H1 (cell line): ENCODE results near the gene SPACA7. TPM values are rescaled to one million over a fixed set of nuclear protein-coding genes. Genes with fewer than 3 reads are reported as not detected.

Experiments used
- CTCF ChIA-PET: fragments of 300-600 bp; sonication (Branson Sonifier 250); formaldehyde crosslinking; loops from one replicate; lab custom pipeline; 2021; ENCODE audit not compliant: partially characterized antibody; lab: Charles Lee
- POLR2A ChIA-PET: fragments of 300-600 bp; sonication (Branson Sonifier 250); formaldehyde crosslinking; loops from one replicate; lab custom pipeline; 2021; ENCODE audit warnings: inconsistent platforms; ENCODE audit not compliant: partially characterized antibody; lab: Charles Lee
- DNase-seq, 2 experiments: peaks; one replicate each; pipeline versions ENCODE4 v3.0.0 to v3.0.0-alpha.2; 2010 to 2022; ENCODE audit warnings: low spot score in 2 of 2, low read depth in 1 of 2, mixed read lengths in 1 of 2
- FAIRE-seq: peaks from 2 replicates; lab custom pipeline; 2011; peaks lifted over from hg19 to GRCh38; lab: Jason Lieb, UNC
- H2AFZ ChIP-seq: 2 replicates; pipeline ENCODE4 v1.8.1; 2012; ENCODE audit warnings: low read length, inconsistent platforms
- H2AK5ac ChIP-seq: 2 replicates; pipeline ENCODE4 v1.6.1; 2013; ENCODE audit warnings: low read depth, low read length
- H2BK120ac ChIP-seq: replicated peaks from 2 replicates; pipeline ENCODE3; 2013; ENCODE audit warnings: low read depth, low read length, inconsistent platforms
- H2BK12ac ChIP-seq: 2 replicates; pipeline ENCODE4 v1.6.1; 2013; ENCODE audit warnings: low read depth, low read length
- H2BK15ac ChIP-seq: 2 replicates; pipeline ENCODE4 v1.6.1; 2013; ENCODE audit warnings: low read length
- H2BK20ac ChIP-seq: 2 replicates; pipeline ENCODE4 v1.6.1; 2013; ENCODE audit warnings: low read length
- H2BK5ac ChIP-seq: 2 replicates; pipeline ENCODE4 v1.6.1; 2013; ENCODE audit warnings: low read depth, low read length
- H3K14ac ChIP-seq: 2 replicates; pipeline ENCODE4 v1.6.1; 2013; ENCODE audit warnings: inconsistent platforms; ENCODE audit not compliant: insufficient read length
- H3K18ac ChIP-seq: 2 replicates; pipeline ENCODE4 v1.6.1; 2013; ENCODE audit warnings: low read length; ENCODE audit errors: extremely low read depth
- H3K23ac ChIP-seq: 2 replicates; pipeline ENCODE4 v1.6.1; 2013; ENCODE audit warnings: inconsistent platforms; ENCODE audit not compliant: insufficient read length
- H3K23me2 ChIP-seq: 2 replicates; pipeline ENCODE4 v1.6.1; 2013; ENCODE audit warnings: low read depth, low read length
- H3K27ac ChIP-seq: 2 replicates; pipeline ENCODE4 v1.6.1; 2011; ENCODE audit warnings: low read depth, low read length, inconsistent platforms
- H3K27me3 ChIP-seq, 4 experiments: replicated peaks in 1 of 4; 1 replicate in 1 of 4; 2 replicates in 3 of 4; pipeline versions ENCODE4 v1.6.1 to v1.8.1; 2011 to 2013; ENCODE audit warnings: low read length in 3 of 4, mild to moderate bottlenecking in 3 of 4, inconsistent platforms in 2 of 4, mixed read lengths in 2 of 4, moderate library complexity in 1 of 4; ENCODE audit not compliant: control insufficient read depth in 3 of 4, insufficient read depth in 3 of 4; ENCODE audit errors: extremely low read depth in 1 of 4
- H3K36me3 ChIP-seq, 4 experiments: 2 replicates each; pipeline versions ENCODE4 v1.6.1 to v1.8.1; 2011 to 2013; ENCODE audit warnings: mild to moderate bottlenecking in 4 of 4, low read length in 3 of 4, moderate library complexity in 2 of 4, control low read depth in 1 of 4, inconsistent platforms in 1 of 4; ENCODE audit not compliant: insufficient read depth in 4 of 4, control insufficient read depth in 2 of 4
- H3K4ac ChIP-seq: replicated peaks from 2 replicates; pipeline ENCODE3; 2013; ENCODE audit warnings: low read length, low read depth, mixed read lengths, inconsistent platforms; ENCODE audit not compliant: insufficient read length
- H3K4me1 ChIP-seq, 4 experiments: replicated peaks in 1 of 4; 1 replicate in 1 of 4; 2 replicates in 3 of 4; pipeline versions ENCODE4 v1.6.1 to v1.8.1; 2011 to 2013; ENCODE audit warnings: low read length in 3 of 4, inconsistent platforms in 2 of 4, mixed read lengths in 1 of 4; ENCODE audit not compliant: insufficient read depth in 4 of 4, control insufficient read depth in 3 of 4
- H3K4me2 ChIP-seq, 2 experiments: 2 replicates each; pipeline versions ENCODE4 v1.6.1 to v1.8.1; 2011 to 2013; ENCODE audit warnings: low read depth in 2 of 2, low read length in 2 of 2, control low read depth in 1 of 2, inconsistent platforms in 1 of 2, mild to moderate bottlenecking in 1 of 2; ENCODE audit not compliant: insufficient read depth in 1 of 2
- H3K4me3 ChIP-seq, 4 experiments: fragments of 200-600, 300-600 bp in 1 of 4; sonication (generic), shearing (Covaris generic), sonication (Bioruptor Twin) in 1 of 4; 2 replicates each; pipeline versions ENCODE4 v1.5.1 to v1.8.1; 2011 to 2016; ENCODE audit warnings: low read length in 4 of 4, low read depth in 3 of 4, control low read depth in 2 of 4, inconsistent platforms in 2 of 4, mild to moderate bottlenecking in 2 of 4, mixed read lengths in 1 of 4, moderate library complexity in 1 of 4; ENCODE audit not compliant: insufficient read depth in 2 of 4; ENCODE audit errors: extremely low read depth in 1 of 4
- H3K56ac ChIP-seq: replicated peaks from 2 replicates; pipeline ENCODE3; 2013; ENCODE audit warnings: low read depth, mild to moderate bottlenecking, mixed read lengths, low read length, inconsistent platforms; ENCODE audit not compliant: insufficient read length
- H3K79me1 ChIP-seq: 2 replicates; pipeline ENCODE4 v1.6.1; 2013; ENCODE audit warnings: low read depth, low read length, control low read depth
- H3K79me2 ChIP-seq, 2 experiments: 2 replicates each; pipeline versions ENCODE4 v1.6.1 to v1.8.1; 2012 to 2013; ENCODE audit warnings: low read length in 2 of 2, mild to moderate bottlenecking in 2 of 2, inconsistent platforms in 1 of 2; ENCODE audit not compliant: insufficient read depth in 2 of 2, control insufficient read depth in 1 of 2
- H3K9ac ChIP-seq, 4 experiments: replicated peaks in 1 of 4; 1 replicate in 1 of 4; 2 replicates in 3 of 4; pipeline versions ENCODE4 v1.6.1 to v1.8.1; 2011 to 2013; ENCODE audit warnings: low read depth in 3 of 4, low read length in 3 of 4, control low read depth in 2 of 4, mild to moderate bottlenecking in 2 of 4, moderate library complexity in 2 of 4, inconsistent platforms in 1 of 4; ENCODE audit errors: extremely low read depth in 1 of 4
- H3K9me3 ChIP-seq, 2 experiments: 2 replicates each; pipeline versions ENCODE4 v1.6.1 to v1.8.1; 2012 to 2013; ENCODE audit warnings: mild to moderate bottlenecking in 2 of 2, moderate library complexity in 2 of 2, control low read depth in 1 of 2, inconsistent platforms in 1 of 2, low read depth in 1 of 2, low read length in 1 of 2, mixed read lengths in 1 of 2; ENCODE audit not compliant: insufficient read depth in 2 of 2
- H4K20me1 ChIP-seq, 2 experiments: replicated peaks in 1 of 2; 2 replicates each; pipeline versions ENCODE3 to v1.8.1; 2011 to 2013; ENCODE audit warnings: inconsistent platforms in 2 of 2, low read length in 2 of 2, mild to moderate bottlenecking in 1 of 2; ENCODE audit not compliant: insufficient read depth in 2 of 2, control insufficient read depth in 1 of 2
- H4K5ac ChIP-seq: 2 replicates; pipeline ENCODE4 v1.6.1; 2013; ENCODE audit warnings: low read length, low read depth, mixed read lengths, inconsistent platforms; ENCODE audit not compliant: insufficient read length
- H4K8ac ChIP-seq: 2 replicates; pipeline ENCODE4 v1.8.0; 2013; ENCODE audit warnings: mild to moderate bottlenecking, moderate library complexity, low read length, inconsistent platforms; ENCODE audit not compliant: insufficient read depth; ENCODE audit errors: extremely low read depth
- H4K91ac ChIP-seq: replicated peaks from 2 replicates; pipeline ENCODE3; 2013; ENCODE audit warnings: low read length, mixed read lengths, inconsistent platforms; ENCODE audit not compliant: insufficient read length
- CTBP2 ChIP-seq: IDR thresholded peaks from 2 replicates; pipeline ENCODE4 v1.7.0; 2011; ENCODE audit warnings: borderline replicate concordance, mild to moderate bottlenecking, moderate library complexity, mixed read lengths, low read length; ENCODE audit not compliant: insufficient read depth, insufficient read length
- HDAC2 ChIP-seq, 2 experiments: fragments of 300-600 bp in 1 of 2; sonication (generic) in 1 of 2; IDR thresholded peaks; 2 replicates each; pipeline ENCODE4 v1.6.1; 2011 to 2012; ENCODE audit warnings: low read depth in 2 of 2, low read length in 2 of 2, mild to moderate bottlenecking in 2 of 2, moderate library complexity in 2 of 2, borderline replicate concordance in 1 of 2, inconsistent platforms in 1 of 2
- RFX5 ChIP-seq: IDR thresholded peaks from 2 replicates; pipeline ENCODE4 v1.6.1; 2011; ENCODE audit warnings: low read depth, low read length, improper control_type of control experiment, borderline replicate concordance
- TAF7 ChIP-seq: optimal IDR thresholded peaks from 2 replicates; pipeline ENCODE3; 2011; ENCODE audit warnings: low read depth, mild to moderate bottlenecking, inconsistent platforms, low read length, moderate library complexity, borderline replicate concordance
- TCF12 ChIP-seq: IDR thresholded peaks from 2 replicates; pipeline ENCODE4 v1.6.1; 2011; ENCODE audit warnings: low read depth, mild to moderate bottlenecking, low read length
- WGBS, 2 experiments: shearing (Covaris generic) in 1 of 2; methylation state at CpG; one replicate each; pipeline versions ENCODE4 v1.1.6 to v1.1.7; 2013 to 2015; ENCODE audit warnings: low lambda C conversion rate in 2 of 2, mixed read lengths in 2 of 2, inconsistent platforms in 1 of 2, low coverage in 1 of 2, missing lambda C conversion rate in 1 of 2; ENCODE audit not compliant: insufficient replicate concordance in 2 of 2, insufficient coverage in 1 of 2, insufficient read length in 1 of 2; ENCODE audit errors: extremely low coverage in 1 of 2, missing lambda C conversion rate in 1 of 2; 5-methylcytosine and 5-hydroxymethylcytosine counted together
- long read RNA-seq, 2 experiments: library from RNA in 1 of 2; library from capped mRNA in 1 of 2; stranded (forward); transcript quantifications; one replicate each; pipeline ENCODE4 v2.0.0, GENCODE V29; 2021; ENCODE audit warnings: inconsistent platforms in 1 of 2
- polyA minus RNA-seq, 3 experiments: library from RNA; depleted of rRNA, polyadenylated mRNA; stranded (reverse); fragments of >200 nt; gene quantifications; 1 replicate in 2 of 3; 2 replicates in 1 of 3; pipeline ENCODE4 v1.2.3, GENCODE V29; 2011
- polyA plus RNA-seq, 7 experiments: library from polyadenylated mRNA; depleted of rRNA in 3 of 7; stranded (reverse) in 5 of 7; unstranded in 2 of 7; fragments of >200 nt in 5 of 7; fragments of 200-250 nt in 2 of 7; gene quantifications; 1 replicate in 5 of 7; 2 replicates in 1 of 7; 4 replicates in 1 of 7; pipeline versions ENCODE4 v1.2.1 to v1.2.3, GENCODE V29; 2011 to 2013; ENCODE audit warnings: missing spikeins in 2 of 7, mixed read lengths in 2 of 7
- total RNA-seq: library from RNA; stranded (reverse); fragmentation: NEBNext Ultra II Directional; extraction: Animal tissue kit (Norgen Biotek cat#: 25700); gene quantifications from 2 replicates; pipeline ENCODE4 v1.2.1, GENCODE V29; 2021

The SPACA7 gene, protein sequence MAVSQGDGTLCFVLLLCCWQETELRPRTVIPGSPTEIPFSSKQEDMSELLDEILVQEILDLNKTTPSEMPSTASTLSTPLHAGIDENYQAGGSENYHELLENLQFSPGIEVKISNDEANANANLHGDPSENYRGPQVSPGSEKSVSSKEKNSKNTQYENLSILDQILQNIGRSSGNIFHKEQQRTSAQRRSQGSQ
- total RNA-seq = not detected in 2 replicates
- polyA plus RNA-seq (2011; rRNA removed) = not detected in 2 replicates
- not detected for polyA plus RNA-seq (2011; cell fraction: cytosol; rRNA removed)
- polyA plus RNA-seq (2011; cell fraction: nucleus; rRNA removed) = not detected
- polyA plus RNA-seq (2012, experiment 1 of 2) = not detected in 4 replicates
- polyA plus RNA-seq (2012, experiment 2 of 2) = not detected
- polyA plus RNA-seq (2013, experiment 1 of 2) = not detected
- not detected for polyA plus RNA-seq (2013, experiment 2 of 2)
- not detected in 2 replicates for polyA minus RNA-seq (2011; rRNA and poly(A)+ RNA removed)
- not detected for polyA minus RNA-seq (2011; cell fraction: cytosol; rRNA and poly(A)+ RNA removed)
- polyA minus RNA-seq (2011; cell fraction: nucleus; rRNA and poly(A)+ RNA removed) = not detected
- long read RNA-seq, experiment 1 = 0 reads
- long read RNA-seq, experiment 2 = 0 reads

DNA sequence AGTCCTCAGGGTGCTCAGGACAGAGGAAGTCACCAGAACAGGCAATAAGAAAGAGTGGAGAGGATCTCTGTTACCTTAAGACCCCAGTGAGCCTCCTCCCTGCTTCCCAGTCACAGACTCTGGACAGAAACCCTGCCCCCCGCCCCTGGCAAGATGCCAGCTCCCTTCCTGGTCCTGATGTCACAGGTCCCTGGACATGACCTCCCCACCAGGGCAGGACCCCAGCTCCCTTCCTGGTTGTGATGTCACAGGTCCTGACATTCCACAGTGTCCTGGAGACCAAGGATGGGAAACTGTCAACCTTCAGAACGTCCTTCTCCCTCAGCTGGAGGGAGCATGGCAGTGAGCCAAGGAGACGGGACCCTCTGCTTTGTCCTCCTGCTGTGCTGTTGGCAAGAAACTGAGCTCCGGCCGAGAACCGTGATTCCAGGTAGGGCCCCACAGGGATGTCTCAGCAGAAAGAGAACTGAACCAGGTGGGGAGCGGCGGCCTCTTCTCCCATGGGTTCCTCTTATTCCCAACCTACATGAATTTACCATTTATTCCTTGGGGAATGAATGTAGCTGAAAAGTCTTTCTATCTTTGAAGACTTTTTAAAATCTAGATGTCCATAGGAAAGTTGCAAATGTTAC lies at the start of gene SPACA7:
TSS of gene SPACA7 (plus strand) at position 306 of the 632 bp plus-strand sequence. CDS start at position 337, 31 bp downstream.
- Histone ChIP-seq H2AK5ac (no peak within 1 kb of the TSS), H4K20me1 (no peaks in the 10 kb centered on the region), H3K9me3 (0 out of 4 replicates have a peak, but pooled peaks cover 0 to 2% of the 10 kb centered on the region in 2 experiments), H3K23me2 (no peaks in the 10 kb centered on the region), H4K91ac (no peak within 1 kb of the TSS), H3K4me2 (no peak within 1 kb of the TSS), H3K9ac (no peak within 1 kb of the TSS), H2BK120ac (no peak within 1 kb of the TSS), H3K27ac (no peak within 1 kb of the TSS), H3K23ac (no peak within 1 kb of the TSS), H4K8ac (no peak within 1 kb of the TSS), H3K36me3 (no peaks in the 10 kb centered on the region)
- TF ChIP-seq HDAC2 (IDR thresholded peaks at IDR 0.05; ENCODE audit: borderline replicate concordance in 1 of 2, low read depth in 2 of 2, low read length in 2 of 2) = no peak
- no peak for TF ChIP-seq TAF7
- TF ChIP-seq CTBP2 = no peak
- TF ChIP-seq TCF12 = no peak
- no peak for TF ChIP-seq RFX5
- TF ChIP-seq, all 59 proteins: peak for 0
- WGBS, 2 experiments = 86% methylated on average over 8 of the region's 8 CpGs; no CpG with 5 or more reads in 1 of the 2 experiments
- Histone ChIP-seq H3K56ac (no peak within 1 kb of the TSS), H2BK12ac (no peak within 1 kb of the TSS), H3K14ac (no peak within 1 kb of the TSS), H2BK20ac (no peak within 1 kb of the TSS), H4K5ac (no peak within 1 kb of the TSS), H2AFZ (no peak within 1 kb of the TSS), H3K18ac (no peak within 1 kb of the TSS), H3K79me1 (no peaks in the 10 kb centered on the region), H3K4me3 (no peak within 1 kb of the TSS), H3K27me3 (no peaks in the 10 kb centered on the region; a peak in 1 of 7 replicates), H3K4ac (no peak within 1 kb of the TSS), H3K4me1 (no peaks in the 10 kb centered on the region; a peak in 1 of 7 replicates), H2BK15ac (no peak within 1 kb of the TSS), H3K79me2 (no peaks in the 10 kb centered on the region), H2BK5ac (no peak within 1 kb of the TSS)
- no peak for DNase-seq
- FAIRE-seq = no peak
- POLR2A ChIA-PET = interaction anchor here (0.6 kb wide), 1 partner anchor 65 kb away, joined by 4 read pairs; no protein-coding TSS in a partner anchor
- CTCF ChIA-PET = interaction anchor here (1.2 kb wide), 1 partner anchor 67 kb away, joined by 4 read pairs; no protein-coding TSS in a partner anchor
